Gastroesophageal sphincter (tissue), 4 donors: ENCODE data around the gene KLHL1. TPM values are rescaled to one million over a fixed set of nuclear protein-coding genes. Genes with fewer than 3 reads are reported as not detected.

Experiments used
- ATAC-seq: fragments of 150-250 bp; one replicate; pipeline ENCODE4 v1.9.1; 2016; ENCODE audit warnings: mild to moderate bottlenecking, moderate library complexity
- H3K27ac ChIP-seq, 4 donors: fragments of 200-600 bp; sonication (generic) in 3 of 4; 1 replicate in 3 of 4; 2 replicates in 1 of 4; pipeline ENCODE4 v1.5.1; 2016 to 2019
- H3K27me3 ChIP-seq: fragments of 200-600 bp; sonication (generic); one replicate; pipeline ENCODE4 v1.5.1; 2019
- H3K36me3 ChIP-seq, 2 donors: fragments of 200-600 bp; sonication (generic); one replicate each; pipeline ENCODE4 v1.5.1; 2019; ENCODE audit warnings: control low read depth in 1 of 2
- H3K4me1 ChIP-seq, 3 donors: fragments of 200-600 bp; sonication (generic); 1 replicate in 2 of 3; 2 replicates in 1 of 3; pipeline ENCODE4 v1.5.1; 2016 to 2019; ENCODE audit warnings: control low read depth in 2 of 3
- H3K4me3 ChIP-seq, 2 donors: fragments of 200-600 bp; sonication (generic); one replicate each; pipeline ENCODE4 v1.5.1; 2019; ENCODE audit warnings: mild to moderate bottlenecking in 1 of 2, moderate library complexity in 1 of 2
- H3K9me3 ChIP-seq, 3 donors: fragments of 200-600 bp; sonication (generic); one replicate each; pipeline ENCODE4 v1.5.1; 2017 to 2019; ENCODE audit warnings: control low read depth in 2 of 3
- EP300 ChIP-seq: sonication (generic); formaldehyde crosslinking; IDR thresholded peaks from one replicate; pipeline ENCODE4 v1.6.1; 2017; ENCODE audit warnings: antibody characterized with exemption, mild to moderate bottlenecking
- POLR2A ChIP-seq, 2 donors: fragments of 450-650 bp; IDR thresholded peaks; one replicate each; pipeline ENCODE4 v1.6.1; 2017; ENCODE audit warnings: antibody characterized with exemption in 2 of 2, mild to moderate bottlenecking in 2 of 2, moderate library complexity in 1 of 2
- POLR2AphosphoS5 ChIP-seq: sonication (generic); formaldehyde crosslinking; IDR thresholded peaks from one replicate; pipeline ENCODE4 v1.6.1; 2017; ENCODE audit warnings: antibody characterized with exemption
- WGBS, 2 donors: methylation state at CpG; one replicate each; pipeline ENCODE4 v1.1.5; 2018; ENCODE audit warnings: low coverage in 1 of 2; 5-methylcytosine and 5-hydroxymethylcytosine counted together
- total RNA-seq, 4 donors: library from RNA; depleted of rRNA; stranded (reverse); fragments of >200 nt; gene quantifications; one replicate each; pipeline ENCODE4 v1.1.0, GENCODE V29; 2016
- TF ChIP-seq, protein P1 (sequence below), 4 experiments: fragments of 200-600 bp in 2 of 4; fragments of 450-650 bp in 2 of 4; sonication (generic) in 1 of 4; IDR thresholded peaks; one replicate each; pipeline ENCODE4 v1.5.1; 2017 to 2019; ENCODE audit warnings: antibody characterized with exemption in 4 of 4, mild to moderate bottlenecking in 2 of 4, moderate library complexity in 2 of 4

KLHL1 gene
- total RNA-seq, 4 donors from 2014 or later = 0.13 TPM; not detected in 3

DNA sequence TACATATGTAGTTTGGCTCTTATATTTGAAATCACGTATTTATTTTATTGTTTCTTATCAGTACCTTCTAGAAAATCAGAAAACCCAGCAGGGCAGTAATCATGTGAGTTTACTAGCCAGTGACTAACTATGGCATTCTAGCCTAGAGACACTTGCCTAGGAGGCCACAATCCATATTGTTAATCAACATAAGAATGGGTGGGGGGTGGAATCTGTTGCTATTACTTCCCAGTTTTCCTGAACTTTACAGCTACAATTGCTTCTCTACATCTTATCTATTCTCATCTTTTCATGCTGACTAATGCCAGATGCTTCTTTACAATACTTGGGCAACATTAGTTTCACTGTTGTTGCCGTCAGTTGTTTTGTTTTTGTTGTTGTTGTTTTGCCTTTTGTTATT lies 19.3 kb downstream of the KLHL1 start:
- ATAC-seq = no peak
- H3K36me3 ChIP-seq = no peaks in the 10 kb centered on the region
- WGBS, 2 donors = 86 to 89% methylated on average over 2 of the region's 2 CpGs
- H3K9me3 ChIP-seq = no peaks in the 10 kb centered on the region
- TF ChIP-seq, protein P1, sequence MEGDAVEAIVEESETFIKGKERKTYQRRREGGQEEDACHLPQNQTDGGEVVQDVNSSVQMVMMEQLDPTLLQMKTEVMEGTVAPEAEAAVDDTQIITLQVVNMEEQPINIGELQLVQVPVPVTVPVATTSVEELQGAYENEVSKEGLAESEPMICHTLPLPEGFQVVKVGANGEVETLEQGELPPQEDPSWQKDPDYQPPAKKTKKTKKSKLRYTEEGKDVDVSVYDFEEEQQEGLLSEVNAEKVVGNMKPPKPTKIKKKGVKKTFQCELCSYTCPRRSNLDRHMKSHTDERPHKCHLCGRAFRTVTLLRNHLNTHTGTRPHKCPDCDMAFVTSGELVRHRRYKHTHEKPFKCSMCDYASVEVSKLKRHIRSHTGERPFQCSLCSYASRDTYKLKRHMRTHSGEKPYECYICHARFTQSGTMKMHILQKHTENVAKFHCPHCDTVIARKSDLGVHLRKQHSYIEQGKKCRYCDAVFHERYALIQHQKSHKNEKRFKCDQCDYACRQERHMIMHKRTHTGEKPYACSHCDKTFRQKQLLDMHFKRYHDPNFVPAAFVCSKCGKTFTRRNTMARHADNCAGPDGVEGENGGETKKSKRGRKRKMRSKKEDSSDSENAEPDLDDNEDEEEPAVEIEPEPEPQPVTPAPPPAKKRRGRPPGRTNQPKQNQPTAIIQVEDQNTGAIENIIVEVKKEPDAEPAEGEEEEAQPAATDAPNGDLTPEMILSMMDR (IDR thresholded peaks at IDR 0.05) = no peak
- no peak for TF ChIP-seq EP300
- no peaks in the 10 kb centered on the region for H3K4me1 ChIP-seq
- H3K27me3 ChIP-seq = no peaks in the 10 kb centered on the region
- H3K4me3 ChIP-seq = no peak overlapping the region
- H3K27ac ChIP-seq = no peak overlapping the region

GRCh38 chr13:70087247-70087646 lies 21.0 kb downstream of the KLHL1 start:
- no peak for ATAC-seq

DNA sequence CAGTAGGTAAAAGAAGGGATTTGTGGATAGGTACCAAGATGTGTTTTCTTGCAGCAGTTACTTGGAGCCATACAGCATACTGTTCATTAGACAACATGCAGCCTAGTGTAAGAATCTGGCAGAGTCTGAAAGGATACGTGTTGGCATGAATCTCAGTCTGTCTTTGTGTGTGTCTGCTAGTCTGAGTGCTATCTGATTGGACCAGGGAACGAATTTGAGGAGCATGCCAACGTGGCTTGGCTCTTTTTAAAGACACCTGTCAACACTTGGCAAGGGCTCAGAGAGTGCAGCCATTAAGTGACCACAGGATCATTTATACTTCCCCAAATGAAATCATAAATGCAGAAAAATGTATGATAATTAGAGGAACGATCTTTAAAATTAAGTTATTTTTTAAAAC lies 28.2 kb downstream of the KLHL1 start:
- Histone ChIP-seq H3K36me3 (no peaks in the 10 kb centered on the region), H3K27me3 (no peaks in the 10 kb centered on the region), H3K4me3 (no peak overlapping the region), H3K4me1 (no peaks in the 10 kb centered on the region), H3K27ac (no peak overlapping the region), H3K9me3 (no peaks in the 10 kb centered on the region)
- no peak for ATAC-seq
- WGBS, 2 donors = 19 to 36% methylated on average over 3 of the region's 4 CpGs
- TF ChIP-seq POLR2A (IDR thresholded peaks at IDR 0.05) (no peak), EP300 (no peak), POLR2AphosphoS5 (no peak)
- TF ChIP-seq, protein P1 (IDR thresholded peaks at IDR 0.05) = no peak

More at GRCh38 chr13:70087247-70087646, 21.0 kb downstream of the KLHL1 start:
- Histone ChIP-seq H3K9me3 (no peaks in the 10 kb centered on the region), H3K4me3 (no peak overlapping the region), H3K36me3 (no peaks in the 10 kb centered on the region), H3K27ac (no peak overlapping the region), H3K4me1 (no peaks in the 10 kb centered on the region), H3K27me3 (no peaks in the 10 kb centered on the region)
- no peak for TF ChIP-seq EP300
- TF ChIP-seq POLR2A (IDR thresholded peaks at IDR 0.05) = no peak
- TF ChIP-seq, protein P1 (IDR thresholded peaks at IDR 0.05) = no peak
- no peak for TF ChIP-seq POLR2AphosphoS5
- 67 to 100% methylated on average over 2 to 4 of the region's 4 CpGs for WGBS, 2 donors

- no peak overlapping the region for H3K27ac ChIP-seq
- ATAC-seq = no peak
- TF ChIP-seq POLR2AphosphoS5 (no peak), POLR2A (IDR thresholded peaks at IDR 0.05) (no peak), EP300 (no peak)
- TF ChIP-seq, protein P1 (IDR thresholded peaks at IDR 0.05) = no peak
These were observed 53.7 kb downstream of the KLHL1 start for GRCh38 chr13:70054572-70054971.

GRCh38 chr13:70051531-70051930 lies 56.7 kb downstream of the KLHL1 start:
- Histone ChIP-seq H3K27ac (no peak overlapping the region), H3K4me3 (no peak overlapping the region), H3K27me3 (no peaks in the 10 kb centered on the region), H3K36me3 (no peaks in the 10 kb centered on the region), H3K9me3 (no peaks in the 10 kb centered on the region), H3K4me1 (no peaks in the 10 kb centered on the region)
- TF ChIP-seq EP300 (no peak), POLR2AphosphoS5 (no peak), POLR2A (IDR thresholded peaks at IDR 0.05) (no peak)
- TF ChIP-seq, protein P1 (IDR thresholded peaks at IDR 0.05) = no peak
- WGBS, 2 donors = 65 to 80% methylated on average over 1 of the region's 1 CpG
- no peak for ATAC-seq

More at GRCh38 chr13:70054572-70054971, 53.7 kb downstream of the KLHL1 start:
- H3K27me3 ChIP-seq = no peaks in the 10 kb centered on the region
- H3K9me3 ChIP-seq = no peaks in the 10 kb centered on the region
- H3K36me3 ChIP-seq = no peaks in the 10 kb centered on the region
- no peaks in the 10 kb centered on the region for H3K4me1 ChIP-seq
- no peak overlapping the region for H3K4me3 ChIP-seq
